Loucy (cell line): ENCODE measurements around the gene ADRB2.

ENCODE experiments used
- H2AFZ ChIP-seq: fragments of 200-600 bp; sonication (generic); 2 replicates; pipeline ENCODE4 v1.6.0; 2016; ENCODE audit warnings: antibody characterized with exemption, mild to moderate bottlenecking, low read length, moderate library complexity
- H3F3A ChIP-seq: fragments of 200-600 bp; 2 replicates; pipeline ENCODE4 v1.6.0; 2016; ENCODE audit warnings: antibody characterized with exemption, low read depth, mild to moderate bottlenecking
- H3K27me3 ChIP-seq: fragments of 200-600 bp; sonication (generic); 2 replicates; pipeline ENCODE4 v1.6.1; 2014; ENCODE audit warnings: low read length, mild to moderate bottlenecking; ENCODE audit not compliant: insufficient read depth, poor library complexity, severe bottlenecking
- H3K36me3 ChIP-seq: fragments of 200-600 bp; sonication (generic); 2 replicates; pipeline ENCODE4 v1.6.1; 2016; ENCODE audit warnings: low read length; ENCODE audit not compliant: insufficient read depth
- H3K4me1 ChIP-seq: fragments of 200-600 bp; sonication (generic); 2 replicates; pipeline ENCODE4 v1.5.1; 2014; ENCODE audit warnings: low read length, mild to moderate bottlenecking; ENCODE audit not compliant: insufficient read depth, poor library complexity, severe bottlenecking
- H3K4me2 ChIP-seq: fragments of 200-600 bp; sonication (generic); 2 replicates; pipeline ENCODE4 v1.6.0; 2014; ENCODE audit warnings: antibody characterized with exemption, low read length, low read depth, mild to moderate bottlenecking; ENCODE audit not compliant: poor library complexity, severe bottlenecking
- H3K4me3 ChIP-seq: fragments of 200-600 bp; sonication (generic); 2 replicates; pipeline ENCODE4 v1.5.1; 2014; ENCODE audit warnings: low read length, mild to moderate bottlenecking, mixed read lengths; ENCODE audit not compliant: poor library complexity, severe bottlenecking
- H3K79me2 ChIP-seq: fragments of 200-600 bp; sonication (generic); 2 replicates; pipeline ENCODE4 v1.6.1; 2014; ENCODE audit warnings: low read length; ENCODE audit not compliant: insufficient read depth
- H3K9ac ChIP-seq: fragments of 200-600 bp; sonication (generic); 2 replicates; pipeline ENCODE4 v1.6.0; 2014; ENCODE audit warnings: mild to moderate bottlenecking, low read depth, low read length, moderate library complexity; ENCODE audit not compliant: poor library complexity, severe bottlenecking
- H3K9me2 ChIP-seq: fragments of 200-600 bp; sonication (generic); replicated peaks from 2 replicates; pipeline ENCODE4 v1.6.1; 2016; ENCODE audit warnings: low read depth, low read length, mixed read lengths
- H3K9me3 ChIP-seq: fragments of 200-600 bp; sonication (generic); 2 replicates; pipeline ENCODE4 v1.6.1; 2014; ENCODE audit warnings: mild to moderate bottlenecking, antibody characterized with exemption, low read length, low read depth; ENCODE audit not compliant: insufficient read depth
- H4K20me1 ChIP-seq: fragments of 200-600 bp; sonication (generic); 2 replicates; pipeline ENCODE4 v1.6.0; 2014; ENCODE audit warnings: antibody characterized with exemption, low read length, mild to moderate bottlenecking; ENCODE audit not compliant: insufficient read depth, poor library complexity, severe bottlenecking
- EZH2phosphoT487 ChIP-seq: fragments of 200-600 bp; IDR thresholded peaks from 2 replicates; pipeline ENCODE4 v1.6.1; 2018; ENCODE audit warnings: antibody characterized with exemption, mild to moderate bottlenecking, moderate library complexity, borderline replicate concordance
- TF ChIP-seq, protein P1 (sequence below): fragments of 200-600 bp; sonication (generic); conservative IDR thresholded peaks from 2 replicates; pipeline ENCODE4 v1.5.1; 2014; ENCODE audit warnings: mild to moderate bottlenecking, antibody characterized with exemption, low read length

The ADRB2 gene

GRCh38 chr5:148829248-148829594 lies 2.8 kb downstream of the ADRB2 start:
- H3K4me3 ChIP-seq: no peak overlapping the region

GRCh38 chr5:148829734-148830133 lies 3.3 kb downstream of the ADRB2 start:
- no peaks in the 10 kb centered on the region for H3K9me2 ChIP-seq
- H3K79me2 ChIP-seq: no peaks in the 10 kb centered on the region
- no peak overlapping the region for H3K4me2 ChIP-seq
- H3K4me3 ChIP-seq: no peak overlapping the region
- H3K4me1 ChIP-seq: no peaks in the 10 kb centered on the region
- H3K9ac ChIP-seq: no peak overlapping the region
- no peaks in the 10 kb centered on the region for H3F3A ChIP-seq
- no peak for TF ChIP-seq EZH2phosphoT487
- TF ChIP-seq, protein P1, sequence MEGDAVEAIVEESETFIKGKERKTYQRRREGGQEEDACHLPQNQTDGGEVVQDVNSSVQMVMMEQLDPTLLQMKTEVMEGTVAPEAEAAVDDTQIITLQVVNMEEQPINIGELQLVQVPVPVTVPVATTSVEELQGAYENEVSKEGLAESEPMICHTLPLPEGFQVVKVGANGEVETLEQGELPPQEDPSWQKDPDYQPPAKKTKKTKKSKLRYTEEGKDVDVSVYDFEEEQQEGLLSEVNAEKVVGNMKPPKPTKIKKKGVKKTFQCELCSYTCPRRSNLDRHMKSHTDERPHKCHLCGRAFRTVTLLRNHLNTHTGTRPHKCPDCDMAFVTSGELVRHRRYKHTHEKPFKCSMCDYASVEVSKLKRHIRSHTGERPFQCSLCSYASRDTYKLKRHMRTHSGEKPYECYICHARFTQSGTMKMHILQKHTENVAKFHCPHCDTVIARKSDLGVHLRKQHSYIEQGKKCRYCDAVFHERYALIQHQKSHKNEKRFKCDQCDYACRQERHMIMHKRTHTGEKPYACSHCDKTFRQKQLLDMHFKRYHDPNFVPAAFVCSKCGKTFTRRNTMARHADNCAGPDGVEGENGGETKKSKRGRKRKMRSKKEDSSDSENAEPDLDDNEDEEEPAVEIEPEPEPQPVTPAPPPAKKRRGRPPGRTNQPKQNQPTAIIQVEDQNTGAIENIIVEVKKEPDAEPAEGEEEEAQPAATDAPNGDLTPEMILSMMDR: no peak
- H3K36me3 ChIP-seq: no peaks in the 10 kb centered on the region
- H2AFZ ChIP-seq: no peak overlapping the region
- H3K9me3 ChIP-seq: no peaks in the 10 kb centered on the region
- H3K27me3 ChIP-seq: no peaks in the 10 kb centered on the region
- H4K20me1 ChIP-seq: no peaks in the 10 kb centered on the region

More at GRCh38 chr5:148829248-148829594, 2.8 kb downstream of the ADRB2 start:
- Histone ChIP-seq H4K20me1 (no peaks in the 10 kb centered on the region), H3F3A (no peaks in the 10 kb centered on the region), H3K79me2 (no peaks in the 10 kb centered on the region), H3K9me2 (no peaks in the 10 kb centered on the region), H2AFZ (no peak overlapping the region), H3K4me1 (no peaks in the 10 kb centered on the region), H3K4me2 (no peak overlapping the region), H3K9ac (no peak overlapping the region), H3K9me3 (no peaks in the 10 kb centered on the region), H3K27me3 (no peaks in the 10 kb centered on the region), H3K36me3 (no peaks in the 10 kb centered on the region)
- TF ChIP-seq, protein P1: no peak
- no peak for TF ChIP-seq EZH2phosphoT487

DNA sequence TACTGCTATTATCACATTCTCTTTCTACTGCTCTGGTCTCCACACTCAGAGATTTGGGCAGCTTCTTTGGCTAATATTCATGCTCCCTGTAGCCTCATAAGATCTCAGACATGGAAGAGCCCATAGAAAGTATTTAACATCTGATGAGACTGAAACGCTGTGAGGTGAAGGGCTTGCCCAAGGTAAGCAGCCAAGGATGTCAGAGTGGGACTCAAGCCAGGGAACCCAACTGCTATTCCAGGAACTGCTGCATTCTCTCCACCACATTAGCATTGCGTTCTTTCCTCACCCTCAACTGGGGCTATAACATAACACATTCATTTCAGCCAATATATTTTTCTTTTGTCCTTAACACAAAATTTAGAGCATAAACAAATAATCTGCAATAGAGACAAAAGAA lies 3.8 kb downstream of the ADRB2 start:
- Histone ChIP-seq H3K9me3 (no peaks in the 10 kb centered on the region), H3K9ac (no peak overlapping the region), H3K4me2 (no peak overlapping the region), H3K9me2 (no peaks in the 10 kb centered on the region), H3K4me1 (no peaks in the 10 kb centered on the region), H3K27me3 (no peaks in the 10 kb centered on the region), H3K36me3 (no peaks in the 10 kb centered on the region), H3F3A (no peaks in the 10 kb centered on the region), H3K79me2 (no peaks in the 10 kb centered on the region), H2AFZ (no peak overlapping the region), H4K20me1 (no peaks in the 10 kb centered on the region), H3K4me3 (no peak overlapping the region)
- TF ChIP-seq, protein P1: no peak
- TF ChIP-seq EZH2phosphoT487: no peak
